ENCODE data around the gene CTTN. TPM values are rescaled to one million over a fixed set of nuclear protein-coding genes. Genes with fewer than 3 reads are reported as not detected.

CTTN gene
- total and polyA plus RNA-seq, 2 experiments from 2014 or later: 249 to 268 TPM

DNA sequence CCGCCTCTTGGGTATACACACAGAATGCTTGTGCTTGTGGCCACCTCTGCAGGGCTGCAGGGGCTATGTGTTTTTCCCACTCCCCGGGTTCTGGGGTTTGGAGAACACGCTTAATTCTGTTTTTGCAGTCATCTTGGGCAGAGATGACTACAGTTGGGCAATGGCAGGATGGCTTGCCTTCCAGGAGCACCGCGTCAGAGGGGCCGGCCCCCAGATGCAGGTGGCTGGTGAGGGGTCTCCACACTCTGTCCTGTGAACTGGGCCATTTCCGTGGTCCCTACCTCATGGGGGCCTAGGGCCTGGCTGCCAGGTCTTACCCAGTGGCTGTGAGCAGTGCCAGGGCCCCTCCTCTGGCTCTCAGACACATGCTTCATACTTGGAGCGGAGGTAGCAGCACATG lies 68.3 kb downstream of the CTTN start:
- no peaks in the 10 kb centered on the region for H3K36me3 ChIP-seq (ENCODE audit: low read depth)
- H3K27ac ChIP-seq: no peak overlapping the region
- no peaks in the 10 kb centered on the region for H4K20me1 ChIP-seq (ENCODE audit: insufficient read depth)
- H3K4me3 ChIP-seq: no peak overlapping the region
- no peaks in the 10 kb centered on the region for H3K9me3 ChIP-seq (ENCODE audit: low read depth)
- H3K4me2 ChIP-seq (ENCODE audit: unreplicated experiment): no peak overlapping the region
- in situ Hi-C loops (cut with MboI): no loop called here
- H2AFZ ChIP-seq: no peak overlapping the region
- H3K9me2 ChIP-seq (ENCODE audit: insufficient read depth): no peaks in the 10 kb centered on the region
- 55 to 66% methylated on average over 8 of the region's 8 CpGs for WGBS, 2 experiments (ENCODE audit: low coverage in 1 of 2, low lambda C conversion rate in 2 of 2, missing lambda C conversion rate in 2 of 2)
- H3K4me1 ChIP-seq (ENCODE audit: insufficient read depth): no peaks in the 10 kb centered on the region
- no peaks in the 10 kb centered on the region for H3F3A ChIP-seq (ENCODE audit: insufficient read depth)
- peaks cover 16% of the 10 kb centered on the region for H3K27me3 ChIP-seq (replicated peaks; ENCODE audit: insufficient read depth)
- no peak overlapping the region for H3K9ac ChIP-seq
- no peak for TF ChIP-seq EZH2 (IDR thresholded peaks at IDR 0.05; ENCODE audit: insufficient read depth, poor library complexity, severe bottlenecking)
- no peak for TF ChIP-seq EZH2phosphoT487 (IDR thresholded peaks at IDR 0.05; ENCODE audit: insufficient read depth, low read depth)
- H3K79me2 ChIP-seq (ENCODE audit: insufficient read depth): no peaks in the 10 kb centered on the region
- DNase-seq: no peak

- Histone ChIP-seq H3K4me1 (ENCODE audit: insufficient read depth) (no peaks in the 10 kb centered on the region), H3K9me2 (ENCODE audit: insufficient read depth) (no peaks in the 10 kb centered on the region), H3K9ac (no peak overlapping the region), H3K27ac (no peak overlapping the region), H4K20me1 (ENCODE audit: insufficient read depth) (no peaks in the 10 kb centered on the region), H3K4me2 (ENCODE audit: unreplicated experiment) (no peak overlapping the region), H3K9me3 (ENCODE audit: low read depth) (no peaks in the 10 kb centered on the region), H3K79me2 (ENCODE audit: insufficient read depth) (no peaks in the 10 kb centered on the region), H3K27me3 (replicated peaks; ENCODE audit: insufficient read depth) (peaks cover 16% of the 10 kb centered on the region), H3K36me3 (ENCODE audit: low read depth) (no peaks in the 10 kb centered on the region), H3K4me3 (no peak overlapping the region), H2AFZ (no peak overlapping the region), H3F3A (ENCODE audit: insufficient read depth) (no peaks in the 10 kb centered on the region)
- 37 to 41% methylated on average over 20 of the region's 20 CpGs for WGBS, 2 experiments (ENCODE audit: low coverage in 1 of 2, low lambda C conversion rate in 2 of 2, missing lambda C conversion rate in 2 of 2)
- peak; percentile 67 for DNase-seq
- in situ Hi-C loops (cut with MboI): no loop called here
- TF ChIP-seq EZH2phosphoT487 (IDR thresholded peaks at IDR 0.05; ENCODE audit: insufficient read depth, low read depth) (no peak), EZH2 (IDR thresholded peaks at IDR 0.05; ENCODE audit: insufficient read depth, poor library complexity, severe bottlenecking) (no peak)
These were observed 69.1 kb downstream of the CTTN start for GRCh38 chr11:70467201-70468085.

DNA sequence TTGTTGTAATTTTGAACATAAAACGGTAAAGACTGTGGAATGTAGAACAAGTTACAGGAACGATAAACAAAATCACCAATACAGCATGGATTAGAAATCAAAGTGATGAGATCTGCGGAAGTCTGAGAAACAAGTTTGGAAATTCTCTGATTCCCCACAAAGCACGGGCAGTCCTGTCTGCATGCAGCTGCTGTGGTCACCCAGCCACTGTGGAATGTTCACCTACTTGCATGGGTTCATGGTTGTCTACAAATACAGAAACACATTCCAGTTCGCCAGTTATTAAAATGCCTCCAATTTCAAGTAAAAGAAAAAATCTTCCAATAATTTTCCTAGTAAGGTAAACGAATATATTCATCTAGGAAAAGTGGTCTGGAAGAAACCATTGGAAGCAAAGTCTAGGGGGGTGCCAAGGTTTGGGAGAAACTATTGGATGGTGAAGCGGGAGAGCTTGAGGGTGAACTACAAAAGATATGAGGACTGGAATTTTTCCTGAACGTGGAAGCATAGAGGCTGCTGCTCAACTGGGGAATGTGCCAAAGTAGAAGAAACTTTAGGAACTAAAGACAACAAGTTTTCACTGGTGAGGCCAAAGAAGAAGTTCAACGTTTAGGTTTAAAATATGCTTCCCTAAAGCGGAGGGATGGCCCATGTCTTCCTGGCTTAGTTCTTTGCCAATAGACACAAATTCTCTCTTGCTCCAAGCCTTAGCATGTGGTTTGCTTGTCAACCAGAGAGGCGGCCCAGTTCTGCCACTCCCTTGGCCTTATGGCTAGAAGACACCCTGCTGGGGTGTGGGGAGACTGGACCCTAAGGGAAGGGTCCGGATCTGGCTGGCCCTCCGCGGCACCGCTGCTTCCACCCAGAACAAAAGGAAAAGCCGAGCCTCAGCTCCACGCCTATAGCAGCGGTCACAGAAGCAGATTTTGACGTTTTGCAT lies 70.2 kb downstream of the CTTN start:
- no peaks in the 10 kb centered on the region for H3K9me3 ChIP-seq (ENCODE audit: low read depth)
- H3K27ac ChIP-seq: no peak overlapping the region
- H3K36me3 ChIP-seq (ENCODE audit: low read depth): no peaks in the 10 kb centered on the region
- no peak for TF ChIP-seq EZH2 (IDR thresholded peaks at IDR 0.05; ENCODE audit: insufficient read depth, poor library complexity, severe bottlenecking)
- TF ChIP-seq EZH2phosphoT487 (IDR thresholded peaks at IDR 0.05; ENCODE audit: insufficient read depth, low read depth): no peak
- H2AFZ ChIP-seq: no peak overlapping the region
- no peaks in the 10 kb centered on the region for H3K79me2 ChIP-seq (ENCODE audit: insufficient read depth)
- H3K4me2 ChIP-seq (ENCODE audit: unreplicated experiment): no peak overlapping the region
- peaks cover 16% of the 10 kb centered on the region for H3K27me3 ChIP-seq (replicated peaks; ENCODE audit: insufficient read depth)
- H3F3A ChIP-seq (ENCODE audit: insufficient read depth): no peaks in the 10 kb centered on the region
- H3K4me1 ChIP-seq (ENCODE audit: insufficient read depth): no peaks in the 10 kb centered on the region
- H3K9me2 ChIP-seq (ENCODE audit: insufficient read depth): no peaks in the 10 kb centered on the region
- WGBS, 2 experiments (ENCODE audit: low coverage in 1 of 2, low lambda C conversion rate in 2 of 2, missing lambda C conversion rate in 2 of 2): 57 to 58% methylated on average over 19 of the region's 19 CpGs
- H3K9ac ChIP-seq: no peak overlapping the region
- no peak for DNase-seq
- in situ Hi-C loops (cut with MboI): no loop called here
- no peak overlapping the region for H3K4me3 ChIP-seq
- H4K20me1 ChIP-seq (ENCODE audit: insufficient read depth): no peaks in the 10 kb centered on the region

DNA sequence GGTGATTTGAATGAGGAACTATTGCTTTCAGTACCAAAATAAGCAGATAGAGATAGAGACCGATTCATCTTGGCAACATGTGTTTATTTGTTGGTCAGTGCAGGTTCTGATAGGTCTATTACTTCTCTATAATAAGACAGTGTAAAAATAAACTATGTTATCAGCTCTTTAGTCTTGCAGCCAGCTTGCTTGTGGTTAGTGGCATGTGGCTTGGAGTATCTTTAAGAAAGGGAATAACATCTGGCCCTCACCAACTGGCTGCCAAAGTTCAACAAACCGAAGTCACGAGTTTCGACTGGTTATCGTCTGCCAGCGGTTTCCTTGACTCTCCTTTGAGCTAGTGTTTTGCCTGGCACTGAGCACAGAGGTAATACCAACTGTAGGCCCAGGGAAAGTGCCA lies 71.8 kb downstream of the CTTN start:
- Histone ChIP-seq H3K27ac (no peak overlapping the region), H2AFZ (no peak overlapping the region), H3K4me1 (ENCODE audit: insufficient read depth) (no peaks in the 10 kb centered on the region), H3K9me3 (ENCODE audit: low read depth) (no peaks in the 10 kb centered on the region), H3F3A (ENCODE audit: insufficient read depth) (no peaks in the 10 kb centered on the region), H3K36me3 (ENCODE audit: low read depth) (no peaks in the 10 kb centered on the region), H4K20me1 (ENCODE audit: insufficient read depth) (no peaks in the 10 kb centered on the region), H3K27me3 (replicated peaks; ENCODE audit: insufficient read depth) (peaks cover 16% of the 10 kb centered on the region), H3K79me2 (ENCODE audit: insufficient read depth) (no peaks in the 10 kb centered on the region), H3K9me2 (ENCODE audit: insufficient read depth) (no peaks in the 10 kb centered on the region), H3K4me3 (no peak overlapping the region), H3K4me2 (ENCODE audit: unreplicated experiment) (no peak overlapping the region), H3K9ac (no peak overlapping the region)
- WGBS, 2 experiments (ENCODE audit: low coverage in 1 of 2, low lambda C conversion rate in 2 of 2, missing lambda C conversion rate in 2 of 2): 27 to 36% methylated on average over 6 of the region's 6 CpGs
- TF ChIP-seq EZH2 (IDR thresholded peaks at IDR 0.05; ENCODE audit: insufficient read depth, poor library complexity, severe bottlenecking): no peak
- no peak for TF ChIP-seq EZH2phosphoT487 (IDR thresholded peaks at IDR 0.05; ENCODE audit: insufficient read depth, low read depth)
- in situ Hi-C loops (cut with MboI): loop anchor here (10.0 kb wide), 1 partner anchor 285 kb away; no protein-coding TSS in a partner anchor
- no peak for DNase-seq
